DMS79 treated with DMSO at 0.1 percent for 48 hours (cell line): ENCODE results near the gene FAM186B.
A peak's percentile ranks its signal among the peaks of the same experiment; 100 is the strongest.

Source experiments
- DNase-seq: peaks from one replicate; lab custom pipeline; 2025; lab: John Stamatoyannopoulos, UW

The FAM186B gene

GRCh38 chr12:49552014-49552413, 53.4 kb downstream of the FAM186B start:
- DNase-seq: no peak

- no peak for DNase-seq
Observed at GRCh38 chr12:49550693-49551252, 54.7 kb downstream of the FAM186B start.

GRCh38 chr12:49549735-49550692, 55.4 kb downstream of the FAM186B start:
- DNase-seq: peak; percentile 84

GRCh38 chr12:49548822-49549648, 56.4 kb downstream of the FAM186B start:
- DNase-seq: no peak

- no peak for DNase-seq
Observed at GRCh38 chr12:49548481-49548821, 57.0 kb downstream of the FAM186B start.

- DNase-seq: no peak
Observed at GRCh38 chr12:49547090-49547690, 58.2 kb downstream of the FAM186B start.

GRCh38 chr12:49546481-49546880, 59.0 kb downstream of the FAM186B start:
- no peak for DNase-seq

GRCh38 chr12:49545815-49546214, 59.6 kb downstream of the FAM186B start:
- no peak for DNase-seq

GRCh38 chr12:49543914-49544815, 61.3 kb downstream of the FAM186B start:
- no peak for DNase-seq

- no peak for DNase-seq
Observed at GRCh38 chr12:49543221-49543913, 62.1 kb downstream of the FAM186B start.

- no peak for DNase-seq
Observed at GRCh38 chr12:49542592-49543160, 62.8 kb downstream of the FAM186B start.

- no peak for DNase-seq
Observed at GRCh38 chr12:49541911-49542505, 63.4 kb downstream of the FAM186B start.

GRCh38 chr12:49541140-49541861, 64.1 kb downstream of the FAM186B start:
- no peak for DNase-seq

- peak; percentile 13 for DNase-seq
Observed at GRCh38 chr12:49540229-49541139, 65.0 kb downstream of the FAM186B start.

GRCh38 chr12:49539406-49540228, 65.8 kb downstream of the FAM186B start:
- DNase-seq: no peak

- peak; percentile 68 for DNase-seq
Observed at GRCh38 chr12:49538510-49539403, 66.7 kb downstream of the FAM186B start, which contains the start of gene KCNH3. Gene KCNH3, plus strand, starts transcription at chr12:49539030. Its CDS starts 387 bp downstream, at chr12:49539417.
